Liver (tissue), 9 donors: Measurements from ENCODE around the gene BCL2L14. TPM values are rescaled to one million over a fixed set of nuclear protein-coding genes. Genes with fewer than 3 reads are reported as not detected.

Experiments used
- DNase-seq: peaks from one replicate; pipeline ENCODE4 v3.0.0-alpha.2; 2017; ENCODE audit warnings: low spot score
- H3K27ac ChIP-seq, 2 donors: one replicate each; pipeline ENCODE4 v1.7.0; 2013; ENCODE audit warnings: inconsistent platforms in 2 of 2, low read length in 2 of 2, control low read depth in 1 of 2, low read depth in 1 of 2, mild to moderate bottlenecking in 1 of 2
- H3K27me3 ChIP-seq, 4 donors: one replicate each; pipeline versions ENCODE4 v1.6.1 to v1.7.0; 2013; ENCODE audit warnings: low read length in 3 of 4, inconsistent platforms in 1 of 4, mild to moderate bottlenecking in 1 of 4, moderate library complexity in 1 of 4; ENCODE audit not compliant: control insufficient read depth in 4 of 4, insufficient read depth in 4 of 4
- H3K36me3 ChIP-seq, 4 donors: one replicate each; pipeline versions ENCODE4 v1.6.1 to v1.7.0; 2013; ENCODE audit warnings: low read length in 3 of 4, mild to moderate bottlenecking in 3 of 4, low read depth in 1 of 4, moderate library complexity in 1 of 4; ENCODE audit not compliant: control insufficient read depth in 4 of 4, insufficient read depth in 3 of 4
- H3K4me1 ChIP-seq, 4 donors: one replicate each; pipeline versions ENCODE4 v1.6.1 to v1.7.0; 2013; ENCODE audit warnings: low read length in 3 of 4, mild to moderate bottlenecking in 3 of 4, moderate library complexity in 1 of 4; ENCODE audit not compliant: control insufficient read depth in 4 of 4, insufficient read depth in 4 of 4
- H3K4me3 ChIP-seq, 3 donors: one replicate each; pipeline versions ENCODE4 v1.6.1 to v1.7.0; 2013; ENCODE audit warnings: low read length in 3 of 3, control low read depth in 1 of 3, low read depth in 1 of 3, mild to moderate bottlenecking in 1 of 3
- H3K9ac ChIP-seq, 2 donors: one replicate each; pipeline ENCODE4 v1.7.0; 2013; ENCODE audit warnings: low read length in 2 of 2, mild to moderate bottlenecking in 2 of 2, moderate library complexity in 2 of 2, control low read depth in 1 of 2, low read depth in 1 of 2
- H3K9me3 ChIP-seq, 4 donors: one replicate each; pipeline versions ENCODE4 v1.6.1 to v1.7.0; 2013; ENCODE audit warnings: low read length in 3 of 4; ENCODE audit not compliant: control insufficient read depth in 4 of 4
- ATF3 ChIP-seq: IDR thresholded peaks from 2 replicates; pipeline ENCODE4 v1.6.1; 2016; ENCODE audit warnings: antibody characterized with exemption
- CTCF ChIP-seq: fragments of 150-350 bp; IDR thresholded peaks from 2 replicates; pipeline ENCODE4 v1.5.1; 2017; ENCODE audit warnings: improper control_type of control experiment, low read depth, low read length; ENCODE audit not compliant: missing input control
- EGR1 ChIP-seq, 2 donors: IDR thresholded peaks; 2 replicates each; pipeline ENCODE4 v1.6.1; 2016 to 2018; ENCODE audit warnings: antibody characterized with exemption in 2 of 2, low read depth in 2 of 2
- FOXA1 ChIP-seq: IDR thresholded peaks from 2 replicates; pipeline ENCODE4 v1.6.1; 2016; ENCODE audit warnings: antibody characterized with exemption
- FOXA2 ChIP-seq: IDR thresholded peaks from 2 replicates; pipeline ENCODE4 v1.6.1; 2016; ENCODE audit warnings: antibody characterized with exemption
- GABPA ChIP-seq, 2 donors: IDR thresholded peaks in 1 of 2; conservative IDR thresholded peaks in 1 of 2; 2 replicates each; pipeline ENCODE4 v1.6.1; 2016; ENCODE audit warnings: antibody characterized with exemption in 2 of 2, mild to moderate bottlenecking in 1 of 2, moderate library complexity in 1 of 2
- HNF4A ChIP-seq, 2 donors: conservative IDR thresholded peaks; 2 replicates each; pipeline ENCODE4 v1.6.1; 2016; ENCODE audit warnings: antibody characterized with exemption in 2 of 2, mild to moderate bottlenecking in 2 of 2
- HNF4G ChIP-seq: IDR thresholded peaks from 2 replicates; pipeline ENCODE4 v1.6.1; 2016; ENCODE audit warnings: antibody characterized with exemption
- JUND ChIP-seq, 2 donors: IDR thresholded peaks; 2 replicates each; pipeline ENCODE4 v1.6.1; 2016; ENCODE audit warnings: antibody characterized with exemption in 2 of 2
- NR2F2 ChIP-seq: IDR thresholded peaks from 2 replicates; pipeline ENCODE4 v1.6.1; 2016; ENCODE audit warnings: antibody characterized with exemption
- RAD21 ChIP-seq, 2 donors: IDR thresholded peaks; 2 replicates each; pipeline ENCODE4 v1.6.1; 2016; ENCODE audit warnings: antibody characterized with exemption in 2 of 2, mild to moderate bottlenecking in 2 of 2
- REST ChIP-seq: IDR thresholded peaks from 2 replicates; pipeline ENCODE4 v1.6.1; 2016; ENCODE audit warnings: antibody characterized with exemption, mild to moderate bottlenecking
- RXRA ChIP-seq, 2 donors: IDR thresholded peaks; 2 replicates each; pipeline ENCODE4 v1.6.1; 2017 to 2018; ENCODE audit warnings: antibody characterized with exemption in 2 of 2, mild to moderate bottlenecking in 1 of 2
- SP1 ChIP-seq: IDR thresholded peaks from 2 replicates; pipeline ENCODE4 v1.6.1; 2018; ENCODE audit warnings: antibody characterized with exemption, mild to moderate bottlenecking
- TAF1 ChIP-seq: conservative IDR thresholded peaks from 2 replicates; pipeline ENCODE4 v1.6.1; 2016; ENCODE audit warnings: antibody characterized with exemption, mild to moderate bottlenecking
- YY1 ChIP-seq: IDR thresholded peaks from 2 replicates; pipeline ENCODE4 v1.6.1; 2016; ENCODE audit warnings: antibody characterized with exemption, mild to moderate bottlenecking
- ZBTB33 ChIP-seq: IDR thresholded peaks from 2 replicates; pipeline ENCODE4 v1.6.1; 2016; ENCODE audit warnings: antibody characterized with exemption
- WGBS: extraction: QIAGEN DNeasy Blood & Tissue Kit; methylation state at CpG from one replicate; pipeline ENCODE4 v1.1.7; 2013; 5-methylcytosine and 5-hydroxymethylcytosine counted together
- polyA plus RNA-seq, 2 donors: library from polyadenylated mRNA; stranded (reverse) in 1 of 2; unstranded in 1 of 2; fragments of 200-250 nt in 1 of 2; fragments of >200 nt in 1 of 2; fragmentation: Nextera tagmentation in 1 of 2; extraction: Ambion mirVana in 1 of 2; gene quantifications; one replicate each; pipeline versions ENCODE4 v1.2.1 to v1.2.3, GENCODE V29; 2013 to 2015
- total RNA-seq, 2 donors: library from RNA; depleted of rRNA; stranded (reverse); fragments of >200 nt; gene quantifications; one replicate each; pipeline ENCODE4 v1.2.3, GENCODE V29; 2014
- donor health status: healthy.
- donor health status: healthy.
- donor health status: healthy.
- donor health status: healthy.
- donor health status: healthy.

The BCL2L14 gene
- total and polyA plus RNA-seq, 4 donors, result 0.15 to 2.5 (median 0.19) TPM

- 95% methylated on average over 9 of the region's 9 CpGs for WGBS
- H3K4me3 ChIP-seq, result no peak overlapping the region
- no peak overlapping the region for H3K27ac ChIP-seq
- TF ChIP-seq FOXA1, result no peak
- TF ChIP-seq TAF1, result no peak
- no peak for TF ChIP-seq EGR1 (IDR thresholded peaks at IDR 0.05; ENCODE audit: low read depth in 2 of 2)
- TF ChIP-seq RAD21 (IDR thresholded peaks at IDR 0.05), result no peak
- TF ChIP-seq HNF4A (conservative IDR thresholded peaks at IDR 0.05), result no peak
- TF ChIP-seq REST, result no peak
- TF ChIP-seq NR2F2, result no peak
- no peaks in the 10 kb centered on the region for H3K9me3 ChIP-seq
- H3K27me3 ChIP-seq, result no peaks in the 10 kb centered on the region
- no peak for DNase-seq
- H3K36me3 ChIP-seq, result no peaks in the 10 kb centered on the region
- no peak overlapping the region for H3K9ac ChIP-seq
- H3K4me1 ChIP-seq, result peaks cover 0 to 2% (median under 1%) of the 10 kb centered on the region in 4 donors
These were observed 16.4 kb downstream of the BCL2L14 start for GRCh38 chr12:12086973-12087692.

- 59% methylated on average over 2 of the region's 2 CpGs for WGBS
- TF ChIP-seq GABPA (IDR thresholded peaks at IDR 0.05 in 1 of 2, conservative IDR thresholded peaks at IDR 0.05 in 1 of 2) (no peak), JUND (IDR thresholded peaks at IDR 0.05) (no peak), SP1 (no peak), FOXA2 (no peak), ATF3 (no peak), REST (no peak), CTCF (no peak), FOXA1 (no peak), YY1 (no peak), EGR1 (IDR thresholded peaks at IDR 0.05; ENCODE audit: low read depth in 2 of 2) (no peak), HNF4G (no peak), RXRA (IDR thresholded peaks at IDR 0.05) (no peak), NR2F2 (no peak), ZBTB33 (no peak), RAD21 (IDR thresholded peaks at IDR 0.05) (no peak)
- no peak overlapping the region for H3K27ac ChIP-seq
These were observed 16.9 kb downstream of the BCL2L14 start for GRCh38 chr12:12087693-12088034.

More at GRCh38 chr12:12087693-12088034, 16.9 kb downstream of the BCL2L14 start:
- H3K4me1 ChIP-seq, result no peaks in the 10 kb centered on the region
- H3K9me3 ChIP-seq, result no peaks in the 10 kb centered on the region
- DNase-seq, result no peak
- no peaks in the 10 kb centered on the region for H3K36me3 ChIP-seq
- no peak overlapping the region for H3K9ac ChIP-seq
- no peak overlapping the region for H3K4me3 ChIP-seq
- H3K27me3 ChIP-seq, result no peaks in the 10 kb centered on the region
